Suprapubic skin (tissue), 3 donors: ENCODE measurements around the gene DYNC2LI1.

ENCODE experiments used
- CTCF ChIP-seq, 2 donors: fragments of 200-600 bp in 1 of 2; fragments of 450-650 bp in 1 of 2; sonication (generic) in 1 of 2; IDR thresholded peaks; one replicate each; pipeline ENCODE4 v1.5.1; 2016 to 2019; ENCODE audit warnings: antibody characterized with exemption in 2 of 2, mild to moderate bottlenecking in 1 of 2, moderate library complexity in 1 of 2
- POLR2A ChIP-seq, 2 donors: fragments of 450-650 bp; IDR thresholded peaks; one replicate each; pipeline ENCODE4 v1.6.1; 2017; ENCODE audit warnings: antibody characterized with exemption in 2 of 2, mild to moderate bottlenecking in 2 of 2, moderate library complexity in 2 of 2

GRCh38 chr2:43764086-43764705, 9.6 kb upstream of the DYNC2LI1 start:
- no peak for TF ChIP-seq CTCF (IDR thresholded peaks at IDR 0.05)
- no peak for TF ChIP-seq POLR2A (IDR thresholded peaks at IDR 0.05)
